ENCODE measurements around the gene PTPRF.

PTPRF gene

GRCh38 chr1:43537423-43538142 lies 6.9 kb downstream of the PTPRF start:
- Histone ChIP-seq H3K4me3 (ENCODE audit: insufficient read depth in 1 of 2, low read depth in 1 of 2, low read length in 2 of 2) (no peak overlapping the region), H3K79me1 (replicated peaks; ENCODE audit: low read length, poor library complexity, severe bottlenecking) (peaks cover 45% of the 10 kb centered on the region), H3K18ac (ENCODE audit: low read depth in 1 of 2, low read length in 2 of 2) (no peak overlapping the region), H3K27ac (ENCODE audit: low read length, poor library complexity, severe bottlenecking) (no peak overlapping the region), H3K9me3 (ENCODE audit: control insufficient read depth, low read length) (no peaks in the 10 kb centered on the region), H2BK5ac (ENCODE audit: low read depth, low read length, poor library complexity, severe bottlenecking) (no peak overlapping the region), H3K4me2 (ENCODE audit: low read length, poor library complexity, severe bottlenecking) (no peak overlapping the region), H4K91ac (ENCODE audit: low read length) (no peak overlapping the region), H3K36me3 (ENCODE audit: control insufficient read depth in 1 of 2, insufficient read depth in 2 of 2, low read depth in 1 of 2, low read length in 2 of 2) (peaks cover 0 to 35% of the 10 kb centered on the region in 2 experiments), H2BK120ac (ENCODE audit: low read depth, low read length) (no peak overlapping the region), H3K23ac (ENCODE audit: low read length in 2 of 2) (no peak overlapping the region), H3K4me1 (ENCODE audit: control insufficient read depth, insufficient read depth, low read depth, low read length) (peaks cover 10% of the 10 kb centered on the region), H2AK5ac (ENCODE audit: low read length, severe bottlenecking) (no peak overlapping the region), H2AFZ (ENCODE audit: low read depth, low read length) (peak overlapping the region; percentile 51), H4K8ac (ENCODE audit: low read length) (no peak overlapping the region), H3K4ac (ENCODE audit: low read depth in 1 of 2, low read length in 2 of 2) (no peak overlapping the region), H3K27me3 (ENCODE audit: control insufficient read depth in 1 of 2, insufficient read depth in 1 of 2, low read length in 2 of 2) (peaks cover 0 to 3% of the 10 kb centered on the region in 2 experiments), H2BK12ac (ENCODE audit: low read length in 2 of 2) (no peak overlapping the region), H2BK15ac (ENCODE audit: low read depth, poor library complexity, severe bottlenecking) (no peak overlapping the region), H3K9ac (ENCODE audit: low read length) (no peak overlapping the region), H3K14ac (ENCODE audit: low read length in 2 of 2) (no peak overlapping the region)
- DNase-seq: no peak
- WGBS: 94% methylated on average over 7 of the region's 9 CpGs

GRCh38 chr1:43538143-43538487 lies 7.4 kb downstream of the PTPRF start:
- H2BK15ac ChIP-seq (ENCODE audit: low read depth, poor library complexity, severe bottlenecking): no peak overlapping the region
- peak overlapping the region; percentile 19 for H4K91ac ChIP-seq (ENCODE audit: low read length)
- H2AK5ac ChIP-seq (ENCODE audit: low read length, severe bottlenecking): no peak overlapping the region
- no peak overlapping the region for H3K23ac ChIP-seq (ENCODE audit: low read length in 2 of 2)
- H4K8ac ChIP-seq (ENCODE audit: low read length): no peak overlapping the region
- H3K9me3 ChIP-seq (ENCODE audit: control insufficient read depth, low read length): no peaks in the 10 kb centered on the region
- no peak overlapping the region for H2BK5ac ChIP-seq (ENCODE audit: low read depth, low read length, poor library complexity, severe bottlenecking)
- H3K14ac ChIP-seq (ENCODE audit: low read length in 2 of 2): no peak overlapping the region
- H3K4me2 ChIP-seq (ENCODE audit: low read length, poor library complexity, severe bottlenecking): no peak overlapping the region
- no peak overlapping the region for H2AFZ ChIP-seq (ENCODE audit: low read depth, low read length)
- H3K27me3 ChIP-seq (ENCODE audit: control insufficient read depth in 1 of 2, insufficient read depth in 1 of 2, low read length in 2 of 2): no peaks in the 10 kb centered on the region
- no peak for DNase-seq
- H3K79me1 ChIP-seq (replicated peaks; ENCODE audit: low read length, poor library complexity, severe bottlenecking): peaks cover 47% of the 10 kb centered on the region
- no peak overlapping the region for H3K18ac ChIP-seq (ENCODE audit: low read depth in 1 of 2, low read length in 2 of 2)
- H3K27ac ChIP-seq (ENCODE audit: low read length, poor library complexity, severe bottlenecking): no peak overlapping the region
- no peak overlapping the region for H2BK12ac ChIP-seq (ENCODE audit: low read length in 2 of 2)
- H3K4me3 ChIP-seq (ENCODE audit: insufficient read depth in 1 of 2, low read depth in 1 of 2, low read length in 2 of 2): no peak overlapping the region
- H2BK120ac ChIP-seq (ENCODE audit: low read depth, low read length): no peak overlapping the region
- peaks cover 0 to 40% of the 10 kb centered on the region in 2 experiments for H3K36me3 ChIP-seq (ENCODE audit: control insufficient read depth in 1 of 2, insufficient read depth in 2 of 2, low read depth in 1 of 2, low read length in 2 of 2)
- no peak overlapping the region for H3K4ac ChIP-seq (ENCODE audit: low read depth in 1 of 2, low read length in 2 of 2)
- peaks cover 8% of the 10 kb centered on the region for H3K4me1 ChIP-seq (ENCODE audit: control insufficient read depth, insufficient read depth, low read depth, low read length)
- no peak overlapping the region for H3K9ac ChIP-seq (ENCODE audit: low read length)
- WGBS: 100% methylated on average over 3 of the region's 3 CpGs

- no peaks in the 10 kb centered on the region for H3K27me3 ChIP-seq (ENCODE audit: control insufficient read depth in 1 of 2, insufficient read depth in 1 of 2, low read length in 2 of 2)
- no peak overlapping the region for H3K23ac ChIP-seq (ENCODE audit: low read length in 2 of 2)
- H2BK15ac ChIP-seq (ENCODE audit: low read depth, poor library complexity, severe bottlenecking): no peak overlapping the region
- peaks cover 0 to 47% of the 10 kb centered on the region in 2 experiments for H3K36me3 ChIP-seq (ENCODE audit: control insufficient read depth in 1 of 2, insufficient read depth in 2 of 2, low read depth in 1 of 2, low read length in 2 of 2)
- no peak overlapping the region for H3K4ac ChIP-seq (ENCODE audit: low read depth in 1 of 2, low read length in 2 of 2)
- no peak overlapping the region for H2AFZ ChIP-seq (ENCODE audit: low read depth, low read length)
- WGBS: 96% methylated on average over 4 of the region's 4 CpGs
- H3K18ac ChIP-seq (ENCODE audit: low read depth in 1 of 2, low read length in 2 of 2): no peak overlapping the region
- no peak overlapping the region for H2AK5ac ChIP-seq (ENCODE audit: low read length, severe bottlenecking)
- no peak overlapping the region for H3K14ac ChIP-seq (ENCODE audit: low read length in 2 of 2)
- no peak for DNase-seq
- H3K27ac ChIP-seq (ENCODE audit: low read length, poor library complexity, severe bottlenecking): no peak overlapping the region
- no peak overlapping the region for H3K9ac ChIP-seq (ENCODE audit: low read length)
- H4K8ac ChIP-seq (ENCODE audit: low read length): no peak overlapping the region
- peaks cover 48% of the 10 kb centered on the region for H3K79me1 ChIP-seq (replicated peaks; ENCODE audit: low read length, poor library complexity, severe bottlenecking)
- peaks cover 7% of the 10 kb centered on the region for H3K4me1 ChIP-seq (ENCODE audit: control insufficient read depth, insufficient read depth, low read depth, low read length)
- no peak overlapping the region for H3K4me3 ChIP-seq (ENCODE audit: insufficient read depth in 1 of 2, low read depth in 1 of 2, low read length in 2 of 2)
- no peak overlapping the region for H3K4me2 ChIP-seq (ENCODE audit: low read length, poor library complexity, severe bottlenecking)
- H4K91ac ChIP-seq (ENCODE audit: low read length): no peak overlapping the region
- no peak overlapping the region for H2BK12ac ChIP-seq (ENCODE audit: low read length in 2 of 2)
- no peak overlapping the region for H2BK120ac ChIP-seq (ENCODE audit: low read depth, low read length)
- no peaks in the 10 kb centered on the region for H3K9me3 ChIP-seq (ENCODE audit: control insufficient read depth, low read length)
- no peak overlapping the region for H2BK5ac ChIP-seq (ENCODE audit: low read depth, low read length, poor library complexity, severe bottlenecking)
These were observed 8.3 kb downstream of the PTPRF start for GRCh38 chr1:43538969-43539368.

- H2AFZ ChIP-seq (ENCODE audit: low read depth, low read length): no peak overlapping the region
- no peak overlapping the region for H3K27ac ChIP-seq (ENCODE audit: low read length, poor library complexity, severe bottlenecking)
- H2BK12ac ChIP-seq (ENCODE audit: low read length in 2 of 2): no peak overlapping the region
- no peaks in the 10 kb centered on the region for H3K9me3 ChIP-seq (ENCODE audit: control insufficient read depth, low read length)
- peaks cover 0 to 51% of the 10 kb centered on the region in 2 experiments for H3K36me3 ChIP-seq (ENCODE audit: control insufficient read depth in 1 of 2, insufficient read depth in 2 of 2, low read depth in 1 of 2, low read length in 2 of 2)
- H2BK15ac ChIP-seq (ENCODE audit: low read depth, poor library complexity, severe bottlenecking): no peak overlapping the region
- no peak overlapping the region for H4K8ac ChIP-seq (ENCODE audit: low read length)
- H3K4me1 ChIP-seq (ENCODE audit: control insufficient read depth, insufficient read depth, low read depth, low read length): peaks cover 7% of the 10 kb centered on the region
- no peak overlapping the region for H3K4me3 ChIP-seq (ENCODE audit: insufficient read depth in 1 of 2, low read depth in 1 of 2, low read length in 2 of 2)
- peaks cover 42% of the 10 kb centered on the region for H3K79me1 ChIP-seq (replicated peaks; ENCODE audit: low read length, poor library complexity, severe bottlenecking)
- no peak overlapping the region for H3K14ac ChIP-seq (ENCODE audit: low read length in 2 of 2)
- H2BK5ac ChIP-seq (ENCODE audit: low read depth, low read length, poor library complexity, severe bottlenecking): no peak overlapping the region
- no peak overlapping the region for H2AK5ac ChIP-seq (ENCODE audit: low read length, severe bottlenecking)
- H3K4ac ChIP-seq (ENCODE audit: low read depth in 1 of 2, low read length in 2 of 2): no peak overlapping the region
- no peak overlapping the region for H2BK120ac ChIP-seq (ENCODE audit: low read depth, low read length)
- DNase-seq: no peak
- H3K27me3 ChIP-seq (ENCODE audit: control insufficient read depth in 1 of 2, insufficient read depth in 1 of 2, low read length in 2 of 2): no peaks in the 10 kb centered on the region
- no peak overlapping the region for H3K18ac ChIP-seq (ENCODE audit: low read depth in 1 of 2, low read length in 2 of 2)
- no peak overlapping the region for H4K91ac ChIP-seq (ENCODE audit: low read length)
- H3K9ac ChIP-seq (ENCODE audit: low read length): no peak overlapping the region
- H3K4me2 ChIP-seq (ENCODE audit: low read length, poor library complexity, severe bottlenecking): no peak overlapping the region
- no peak overlapping the region for H3K23ac ChIP-seq (ENCODE audit: low read length in 2 of 2)
- 98% methylated on average over 4 of the region's 7 CpGs for WGBS
These were observed 9.2 kb downstream of the PTPRF start for GRCh38 chr1:43539726-43540434.
